ENCODE data around the gene FARSA.

FARSA gene

DNA sequence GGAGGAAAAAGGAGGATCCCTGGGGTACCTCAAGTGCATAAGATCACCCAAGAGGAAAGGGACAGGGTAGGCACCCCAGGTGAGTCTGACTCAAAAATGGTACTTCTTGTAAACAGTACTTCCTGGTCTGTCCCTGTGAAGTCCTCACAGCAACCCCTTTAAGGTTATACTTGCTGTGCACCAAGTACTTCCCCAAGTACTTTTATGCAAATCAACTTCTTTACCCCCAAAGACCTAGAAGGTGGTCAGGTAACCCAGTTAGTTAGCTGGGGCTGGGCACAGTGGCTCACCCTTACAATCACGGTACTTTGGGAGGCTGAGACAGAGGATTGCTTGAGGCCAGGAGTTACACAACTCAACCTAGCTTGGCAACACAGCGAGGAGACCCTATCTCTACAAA, 7.4 kb upstream of the FARSA start:
- ATAC-seq (ENCODE audit: low read depth) (no peak), DNase-seq (ENCODE audit: low spot score) (no peak)
- Histone ChIP-seq H3K9me3 (ENCODE audit: severe bottlenecking) (no peaks in the 10 kb centered on the region), H3K27me3 (ENCODE audit: insufficient read depth, poor library complexity, severe bottlenecking) (no peaks in the 10 kb centered on the region), H3K4me3 (ENCODE audit: severe bottlenecking) (peak overlapping the region; percentile 94), H3K4me1 (ENCODE audit: insufficient read depth, poor library complexity, severe bottlenecking) (peaks cover 15% of the 10 kb centered on the region), H3K36me3 (ENCODE audit: low read depth) (peaks cover 67% of the 10 kb centered on the region), H3K27ac (ENCODE audit: poor library complexity, severe bottlenecking) (peak overlapping the region; percentile 88)
- TF ChIP-seq, protein P1, sequence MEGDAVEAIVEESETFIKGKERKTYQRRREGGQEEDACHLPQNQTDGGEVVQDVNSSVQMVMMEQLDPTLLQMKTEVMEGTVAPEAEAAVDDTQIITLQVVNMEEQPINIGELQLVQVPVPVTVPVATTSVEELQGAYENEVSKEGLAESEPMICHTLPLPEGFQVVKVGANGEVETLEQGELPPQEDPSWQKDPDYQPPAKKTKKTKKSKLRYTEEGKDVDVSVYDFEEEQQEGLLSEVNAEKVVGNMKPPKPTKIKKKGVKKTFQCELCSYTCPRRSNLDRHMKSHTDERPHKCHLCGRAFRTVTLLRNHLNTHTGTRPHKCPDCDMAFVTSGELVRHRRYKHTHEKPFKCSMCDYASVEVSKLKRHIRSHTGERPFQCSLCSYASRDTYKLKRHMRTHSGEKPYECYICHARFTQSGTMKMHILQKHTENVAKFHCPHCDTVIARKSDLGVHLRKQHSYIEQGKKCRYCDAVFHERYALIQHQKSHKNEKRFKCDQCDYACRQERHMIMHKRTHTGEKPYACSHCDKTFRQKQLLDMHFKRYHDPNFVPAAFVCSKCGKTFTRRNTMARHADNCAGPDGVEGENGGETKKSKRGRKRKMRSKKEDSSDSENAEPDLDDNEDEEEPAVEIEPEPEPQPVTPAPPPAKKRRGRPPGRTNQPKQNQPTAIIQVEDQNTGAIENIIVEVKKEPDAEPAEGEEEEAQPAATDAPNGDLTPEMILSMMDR (IDR thresholded peaks at IDR 0.05; ENCODE audit: poor library complexity, severe bottlenecking) = no peak

DNA sequence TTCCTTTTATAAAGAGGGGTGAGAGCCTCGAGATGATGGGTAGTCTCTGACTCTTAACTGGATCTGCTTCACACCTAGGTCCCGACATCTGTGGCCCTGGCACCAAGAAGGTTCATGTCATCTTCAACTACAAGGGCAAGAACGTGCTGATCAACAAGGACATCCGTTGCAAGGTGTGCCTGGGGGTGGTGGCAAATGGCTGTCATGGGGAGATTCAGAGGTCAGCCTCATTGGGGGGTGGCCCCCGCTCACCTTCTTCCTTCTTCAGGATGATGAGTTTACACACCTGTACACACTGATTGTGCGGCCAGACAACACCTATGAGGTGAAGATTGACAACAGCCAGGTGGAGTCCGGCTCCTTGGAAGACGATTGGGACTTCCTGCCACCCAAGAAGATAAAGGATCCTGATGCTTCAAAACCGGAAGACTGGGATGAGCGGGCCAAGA, 6.5 kb upstream of the FARSA start:
- H3K36me3 ChIP-seq (ENCODE audit: low read depth) = peaks cover 63% of the 10 kb centered on the region
- peak overlapping the region; percentile 94 for H3K4me3 ChIP-seq (ENCODE audit: severe bottlenecking)
- TF ChIP-seq, protein P1 (IDR thresholded peaks at IDR 0.05; ENCODE audit: poor library complexity, severe bottlenecking) = no peak
- no peak for ATAC-seq (ENCODE audit: low read depth)
- peaks cover 15% of the 10 kb centered on the region for H3K4me1 ChIP-seq (ENCODE audit: insufficient read depth, poor library complexity, severe bottlenecking)
- H3K9me3 ChIP-seq (ENCODE audit: severe bottlenecking) = no peaks in the 10 kb centered on the region
- H3K27me3 ChIP-seq (ENCODE audit: insufficient read depth, poor library complexity, severe bottlenecking) = no peaks in the 10 kb centered on the region
- H3K27ac ChIP-seq (ENCODE audit: poor library complexity, severe bottlenecking) = peak overlapping the region; percentile 88
- DNase-seq (ENCODE audit: low spot score) = no peak

DNA sequence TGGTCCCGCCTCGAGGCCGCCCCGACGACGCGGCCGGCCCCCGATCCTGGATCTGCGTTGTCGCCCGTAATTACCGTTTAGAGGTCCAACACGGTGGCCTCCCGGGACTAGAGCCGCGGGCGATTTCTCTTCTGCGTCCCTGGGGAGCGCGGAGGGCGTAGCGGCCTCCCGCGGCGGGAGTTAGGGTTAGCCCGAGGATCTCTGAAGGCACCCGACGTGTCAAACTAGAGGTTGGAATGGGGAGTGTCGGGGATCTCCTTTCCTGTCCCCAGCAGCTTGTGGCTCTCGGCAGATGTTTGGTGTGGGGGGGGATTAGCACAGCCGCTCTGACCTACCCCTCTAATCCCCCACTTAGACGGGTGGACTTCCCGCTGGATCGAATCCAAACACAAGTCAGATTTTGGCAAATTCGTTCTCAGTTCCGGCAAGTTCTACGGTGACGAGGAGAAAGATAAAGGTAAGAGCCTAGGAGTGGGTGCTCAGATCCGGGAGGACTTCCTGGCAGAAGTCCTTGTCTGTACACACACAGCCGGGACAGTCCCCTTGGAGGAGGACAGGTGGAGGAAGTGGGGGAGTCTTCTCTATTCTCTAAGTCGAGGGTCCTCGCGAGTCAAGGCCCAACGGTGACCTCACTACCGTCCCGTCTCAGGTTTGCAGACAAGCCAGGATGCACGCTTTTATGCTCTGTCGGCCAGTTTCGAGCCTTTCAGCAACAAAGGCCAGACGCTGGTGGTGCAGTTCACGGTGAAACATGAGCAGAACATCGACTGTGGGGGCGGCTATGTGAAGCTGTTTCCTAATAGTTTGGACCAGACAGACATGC, 5.5 kb upstream of the FARSA start:
- no peaks in the 10 kb centered on the region for H3K27me3 ChIP-seq (ENCODE audit: insufficient read depth, poor library complexity, severe bottlenecking)
- H3K36me3 ChIP-seq (ENCODE audit: low read depth) = peaks cover 53% of the 10 kb centered on the region
- H3K9me3 ChIP-seq (ENCODE audit: severe bottlenecking) = no peaks in the 10 kb centered on the region
- DNase-seq (ENCODE audit: low spot score) = no peak
- TF ChIP-seq, protein P1 (IDR thresholded peaks at IDR 0.05; ENCODE audit: poor library complexity, severe bottlenecking) = no peak
- H3K27ac ChIP-seq (ENCODE audit: poor library complexity, severe bottlenecking) = peak overlapping the region; percentile 88
- peak overlapping the region; percentile 94 for H3K4me3 ChIP-seq (ENCODE audit: severe bottlenecking)
- H3K4me1 ChIP-seq (ENCODE audit: insufficient read depth, poor library complexity, severe bottlenecking) = peaks cover 15% of the 10 kb centered on the region
- ATAC-seq (ENCODE audit: low read depth) = no peak

DNA sequence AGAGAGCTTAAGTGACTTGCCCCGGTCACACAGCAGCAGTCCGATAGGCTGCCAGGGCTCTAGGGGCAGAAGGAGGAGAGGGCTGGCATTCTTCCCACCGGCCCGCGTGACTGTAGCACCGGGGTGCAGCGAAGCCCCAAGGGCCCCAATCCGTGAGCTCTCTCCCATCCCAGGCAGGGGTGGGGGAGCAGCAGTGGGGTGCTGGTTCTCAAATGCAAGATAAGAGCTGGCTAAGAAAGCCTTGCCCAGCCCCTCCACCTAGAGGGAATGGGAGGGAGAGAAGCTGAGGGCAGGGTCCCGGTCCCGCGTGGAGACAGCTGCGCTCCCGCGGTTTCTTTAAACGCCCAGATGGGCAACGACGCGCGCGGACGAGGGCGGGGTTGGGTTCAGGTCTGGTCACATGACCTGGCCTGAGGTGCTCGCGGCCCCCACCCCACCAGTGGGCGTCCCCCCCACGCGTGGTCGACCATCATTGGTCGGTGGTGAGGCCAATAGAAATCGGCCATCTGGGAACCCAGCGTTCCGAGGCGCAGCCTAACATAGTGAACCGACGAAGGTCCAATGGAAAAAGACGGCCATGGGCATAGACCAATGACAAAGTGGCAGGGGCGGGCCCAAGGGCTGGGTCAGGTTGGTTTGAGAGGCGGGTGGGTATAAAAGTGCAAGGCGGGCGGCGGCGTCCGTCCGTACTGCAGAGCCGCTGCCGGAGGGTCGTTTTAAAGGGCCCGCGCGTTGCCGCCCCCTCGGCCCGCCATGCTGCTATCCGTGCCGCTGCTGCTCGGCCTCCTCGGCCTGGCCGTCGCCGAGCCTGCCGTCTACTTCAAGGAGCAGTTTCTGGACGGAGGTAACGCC, 4.6 kb upstream of the FARSA start, which contains the start of gene CALR:
CALR (plus strand) TSS at position 683 of the 852 bp plus-strand sequence; CDS start at position 754, 71 bp downstream.
- peaks cover 18% of the 10 kb centered on the region for H3K4me1 ChIP-seq (ENCODE audit: insufficient read depth, poor library complexity, severe bottlenecking)
- TF ChIP-seq, protein P1 (IDR thresholded peaks at IDR 0.05; ENCODE audit: poor library complexity, severe bottlenecking) = no peak
- H3K36me3 ChIP-seq (ENCODE audit: low read depth) = peaks cover 46% of the 10 kb centered on the region
- DNase-seq (ENCODE audit: low spot score) (peak; percentile 99), ATAC-seq (ENCODE audit: low read depth) (peak; percentile 92)
- peak within 1 kb of the TSS; percentile 88 for H3K27ac ChIP-seq (ENCODE audit: poor library complexity, severe bottlenecking)
- H3K9me3 ChIP-seq (ENCODE audit: severe bottlenecking) = no peaks in the 10 kb centered on the region
- peak within 1 kb of the TSS; percentile 94 for H3K4me3 ChIP-seq (ENCODE audit: severe bottlenecking)
- no peaks in the 10 kb centered on the region for H3K27me3 ChIP-seq (ENCODE audit: insufficient read depth, poor library complexity, severe bottlenecking)
